Erythroblast (primary cell): ENCODE data around the gene HECW1.

Source experiments
- GATA1 ChIP-seq: IDR thresholded peaks from 2 replicates; pipeline ENCODE4 v1.6.1; 2011; ENCODE audit warnings: low read depth, mild to moderate bottlenecking, control low read depth, low read length, moderate library complexity
- POLR2A ChIP-seq: IDR thresholded peaks from 2 replicates; pipeline ENCODE4 v1.6.1; 2011; ENCODE audit warnings: mild to moderate bottlenecking, low read length

GRCh38 chr7:43143918-43144589 is 31.6 kb downstream of the HECW1 start:
- no peak for TF ChIP-seq POLR2A
- no peak for TF ChIP-seq GATA1
